H1 (cell line): ENCODE data around the gene EEF1A2. TPM values are rescaled to one million over a fixed set of nuclear protein-coding genes. Genes with fewer than 3 reads are reported as not detected.

ENCODE experiments used
- CTCF ChIA-PET: fragments of 300-600 bp; sonication (Branson Sonifier 250); formaldehyde crosslinking; loops from one replicate; lab custom pipeline; 2021; ENCODE audit not compliant: partially characterized antibody; lab: Charles Lee
- POLR2A ChIA-PET: fragments of 300-600 bp; sonication (Branson Sonifier 250); formaldehyde crosslinking; loops from one replicate; lab custom pipeline; 2021; ENCODE audit warnings: inconsistent platforms; ENCODE audit not compliant: partially characterized antibody; lab: Charles Lee
- DNase-seq, 2 experiments: peaks; one replicate each; pipeline versions ENCODE4 v3.0.0 to v3.0.0-alpha.2; 2010 to 2022; ENCODE audit warnings: low spot score in 2 of 2, low read depth in 1 of 2, mixed read lengths in 1 of 2
- FAIRE-seq: peaks from 2 replicates; lab custom pipeline; 2011; peaks lifted over from hg19 to GRCh38; lab: Jason Lieb, UNC
- H2AFZ ChIP-seq: 2 replicates; pipeline ENCODE4 v1.8.1; 2012; ENCODE audit warnings: low read length, inconsistent platforms
- H2AK5ac ChIP-seq: 2 replicates; pipeline ENCODE4 v1.6.1; 2013; ENCODE audit warnings: low read depth, low read length
- H2BK120ac ChIP-seq: replicated peaks from 2 replicates; pipeline ENCODE3; 2013; ENCODE audit warnings: low read depth, low read length, inconsistent platforms
- H2BK12ac ChIP-seq: 2 replicates; pipeline ENCODE4 v1.6.1; 2013; ENCODE audit warnings: low read depth, low read length
- H2BK15ac ChIP-seq: 2 replicates; pipeline ENCODE4 v1.6.1; 2013; ENCODE audit warnings: low read length
- H2BK20ac ChIP-seq: 2 replicates; pipeline ENCODE4 v1.6.1; 2013; ENCODE audit warnings: low read length
- H2BK5ac ChIP-seq: 2 replicates; pipeline ENCODE4 v1.6.1; 2013; ENCODE audit warnings: low read depth, low read length
- H3K14ac ChIP-seq: 2 replicates; pipeline ENCODE4 v1.6.1; 2013; ENCODE audit warnings: inconsistent platforms; ENCODE audit not compliant: insufficient read length
- H3K18ac ChIP-seq: 2 replicates; pipeline ENCODE4 v1.6.1; 2013; ENCODE audit warnings: low read length; ENCODE audit errors: extremely low read depth
- H3K23ac ChIP-seq: 2 replicates; pipeline ENCODE4 v1.6.1; 2013; ENCODE audit warnings: inconsistent platforms; ENCODE audit not compliant: insufficient read length
- H3K23me2 ChIP-seq: 2 replicates; pipeline ENCODE4 v1.6.1; 2013; ENCODE audit warnings: low read depth, low read length
- H3K27ac ChIP-seq: 2 replicates; pipeline ENCODE4 v1.6.1; 2011; ENCODE audit warnings: low read depth, low read length, inconsistent platforms
- H3K27me3 ChIP-seq, 4 experiments: replicated peaks in 1 of 4; 1 replicate in 1 of 4; 2 replicates in 3 of 4; pipeline versions ENCODE4 v1.6.1 to v1.8.1; 2011 to 2013; ENCODE audit warnings: low read length in 3 of 4, mild to moderate bottlenecking in 3 of 4, inconsistent platforms in 2 of 4, mixed read lengths in 2 of 4, moderate library complexity in 1 of 4; ENCODE audit not compliant: control insufficient read depth in 3 of 4, insufficient read depth in 3 of 4; ENCODE audit errors: extremely low read depth in 1 of 4
- H3K36me3 ChIP-seq, 4 experiments: 2 replicates each; pipeline versions ENCODE4 v1.6.1 to v1.8.1; 2011 to 2013; ENCODE audit warnings: mild to moderate bottlenecking in 4 of 4, low read length in 3 of 4, moderate library complexity in 2 of 4, control low read depth in 1 of 4, inconsistent platforms in 1 of 4; ENCODE audit not compliant: insufficient read depth in 4 of 4, control insufficient read depth in 2 of 4
- H3K4ac ChIP-seq: replicated peaks from 2 replicates; pipeline ENCODE3; 2013; ENCODE audit warnings: low read length, low read depth, mixed read lengths, inconsistent platforms; ENCODE audit not compliant: insufficient read length
- H3K4me1 ChIP-seq, 4 experiments: replicated peaks in 1 of 4; 1 replicate in 1 of 4; 2 replicates in 3 of 4; pipeline versions ENCODE4 v1.6.1 to v1.8.1; 2011 to 2013; ENCODE audit warnings: low read length in 3 of 4, inconsistent platforms in 2 of 4, mixed read lengths in 1 of 4; ENCODE audit not compliant: insufficient read depth in 4 of 4, control insufficient read depth in 3 of 4
- H3K4me2 ChIP-seq, 2 experiments: 2 replicates each; pipeline versions ENCODE4 v1.6.1 to v1.8.1; 2011 to 2013; ENCODE audit warnings: low read depth in 2 of 2, low read length in 2 of 2, control low read depth in 1 of 2, inconsistent platforms in 1 of 2, mild to moderate bottlenecking in 1 of 2; ENCODE audit not compliant: insufficient read depth in 1 of 2
- H3K4me3 ChIP-seq, 4 experiments: fragments of 200-600, 300-600 bp in 1 of 4; sonication (generic), shearing (Covaris generic), sonication (Bioruptor Twin) in 1 of 4; 2 replicates each; pipeline versions ENCODE4 v1.5.1 to v1.8.1; 2011 to 2016; ENCODE audit warnings: low read length in 4 of 4, low read depth in 3 of 4, control low read depth in 2 of 4, inconsistent platforms in 2 of 4, mild to moderate bottlenecking in 2 of 4, mixed read lengths in 1 of 4, moderate library complexity in 1 of 4; ENCODE audit not compliant: insufficient read depth in 2 of 4; ENCODE audit errors: extremely low read depth in 1 of 4
- H3K56ac ChIP-seq: replicated peaks from 2 replicates; pipeline ENCODE3; 2013; ENCODE audit warnings: low read depth, mild to moderate bottlenecking, mixed read lengths, low read length, inconsistent platforms; ENCODE audit not compliant: insufficient read length
- H3K79me1 ChIP-seq: 2 replicates; pipeline ENCODE4 v1.6.1; 2013; ENCODE audit warnings: low read depth, low read length, control low read depth
- H3K79me2 ChIP-seq, 2 experiments: 2 replicates each; pipeline versions ENCODE4 v1.6.1 to v1.8.1; 2012 to 2013; ENCODE audit warnings: low read length in 2 of 2, mild to moderate bottlenecking in 2 of 2, inconsistent platforms in 1 of 2; ENCODE audit not compliant: insufficient read depth in 2 of 2, control insufficient read depth in 1 of 2
- H3K9ac ChIP-seq, 4 experiments: replicated peaks in 1 of 4; 1 replicate in 1 of 4; 2 replicates in 3 of 4; pipeline versions ENCODE4 v1.6.1 to v1.8.1; 2011 to 2013; ENCODE audit warnings: low read depth in 3 of 4, low read length in 3 of 4, control low read depth in 2 of 4, mild to moderate bottlenecking in 2 of 4, moderate library complexity in 2 of 4, inconsistent platforms in 1 of 4; ENCODE audit errors: extremely low read depth in 1 of 4
- H3K9me3 ChIP-seq, 2 experiments: 2 replicates each; pipeline versions ENCODE4 v1.6.1 to v1.8.1; 2012 to 2013; ENCODE audit warnings: mild to moderate bottlenecking in 2 of 2, moderate library complexity in 2 of 2, control low read depth in 1 of 2, inconsistent platforms in 1 of 2, low read depth in 1 of 2, low read length in 1 of 2, mixed read lengths in 1 of 2; ENCODE audit not compliant: insufficient read depth in 2 of 2
- H4K20me1 ChIP-seq, 2 experiments: replicated peaks in 1 of 2; 2 replicates each; pipeline versions ENCODE3 to v1.8.1; 2011 to 2013; ENCODE audit warnings: inconsistent platforms in 2 of 2, low read length in 2 of 2, mild to moderate bottlenecking in 1 of 2; ENCODE audit not compliant: insufficient read depth in 2 of 2, control insufficient read depth in 1 of 2
- H4K5ac ChIP-seq: 2 replicates; pipeline ENCODE4 v1.6.1; 2013; ENCODE audit warnings: low read length, low read depth, mixed read lengths, inconsistent platforms; ENCODE audit not compliant: insufficient read length
- H4K8ac ChIP-seq: 2 replicates; pipeline ENCODE4 v1.8.0; 2013; ENCODE audit warnings: mild to moderate bottlenecking, moderate library complexity, low read length, inconsistent platforms; ENCODE audit not compliant: insufficient read depth; ENCODE audit errors: extremely low read depth
- H4K91ac ChIP-seq: replicated peaks from 2 replicates; pipeline ENCODE3; 2013; ENCODE audit warnings: low read length, mixed read lengths, inconsistent platforms; ENCODE audit not compliant: insufficient read length
- ATF2 ChIP-seq: IDR thresholded peaks from 2 replicates; pipeline ENCODE4 v1.6.1; 2012; ENCODE audit warnings: low read length, inconsistent platforms
- CEBPB ChIP-seq: IDR thresholded peaks from 2 replicates; pipeline ENCODE4 v1.6.1; 2012; ENCODE audit warnings: low read depth, low read length
- CHD1 ChIP-seq: IDR thresholded peaks from 2 replicates; pipeline ENCODE4 v1.6.1; 2012; ENCODE audit warnings: low read depth, low read length, improper control_type of control experiment
- CREB1 ChIP-seq: IDR thresholded peaks from 2 replicates; pipeline ENCODE4 v1.6.1; 2012; ENCODE audit warnings: inconsistent platforms
- MAX ChIP-seq: IDR thresholded peaks from 2 replicates; pipeline ENCODE4 v1.6.1; 2012; ENCODE audit warnings: inconsistent platforms
- SUZ12 ChIP-seq: fragments of 200-600 bp; sonication (generic); IDR thresholded peaks from 2 replicates; pipeline ENCODE4 v1.6.1; 2012; ENCODE audit warnings: mild to moderate bottlenecking, inconsistent platforms, low read length, moderate library complexity, mixed read lengths
- TBP ChIP-seq: IDR thresholded peaks from 2 replicates; pipeline ENCODE4 v1.6.1; 2011; ENCODE audit warnings: low read depth, low read length, improper control_type of control experiment
- WGBS, 2 experiments: shearing (Covaris generic) in 1 of 2; methylation state at CpG; one replicate each; pipeline versions ENCODE4 v1.1.6 to v1.1.7; 2013 to 2015; ENCODE audit warnings: low lambda C conversion rate in 2 of 2, mixed read lengths in 2 of 2, inconsistent platforms in 1 of 2, low coverage in 1 of 2, missing lambda C conversion rate in 1 of 2; ENCODE audit not compliant: insufficient replicate concordance in 2 of 2, insufficient coverage in 1 of 2, insufficient read length in 1 of 2; ENCODE audit errors: extremely low coverage in 1 of 2, missing lambda C conversion rate in 1 of 2; 5-methylcytosine and 5-hydroxymethylcytosine counted together
- polyA plus RNA-seq, 7 experiments: library from polyadenylated mRNA; depleted of rRNA in 3 of 7; stranded (reverse) in 5 of 7; unstranded in 2 of 7; fragments of >200 nt in 5 of 7; fragments of 200-250 nt in 2 of 7; gene quantifications; 1 replicate in 5 of 7; 2 replicates in 1 of 7; 4 replicates in 1 of 7; pipeline versions ENCODE4 v1.2.1 to v1.2.3, GENCODE V29; 2011 to 2013; ENCODE audit warnings: missing spikeins in 2 of 7, mixed read lengths in 2 of 7
- total RNA-seq: library from RNA; stranded (reverse); fragmentation: NEBNext Ultra II Directional; extraction: Animal tissue kit (Norgen Biotek cat#: 25700); gene quantifications from 2 replicates; pipeline ENCODE4 v1.2.1, GENCODE V29; 2021
- TF ChIP-seq, protein P1 (sequence below): IDR thresholded peaks from 2 replicates; pipeline ENCODE4 v1.6.1; 2012; ENCODE audit warnings: inconsistent platforms
- TF ChIP-seq, protein P2 (sequence below): IDR thresholded peaks from 2 replicates; pipeline ENCODE4 v1.6.1; 2011; ENCODE audit warnings: low read length, improper control_type of control experiment

Gene EEF1A2
- total and polyA plus RNA-seq, 2 of the 8 experiments (the other 6 are each of a cell fraction or from before 2014, with no cell fraction given): 7.4 to 25.8 TPM

GRCh38 chr20:63546256-63546955 lies 47.5 kb upstream of the EEF1A2 start:
- H3K4me3 ChIP-seq: no peak overlapping the region
- H3K79me2 ChIP-seq: no peaks in the 10 kb centered on the region
- no peak overlapping the region for H3K27ac ChIP-seq
- peaks cover 0 to 20% (median 7%) of the 10 kb centered on the region in 4 experiments; a peak in 6 of 7 replicates for H3K4me1 ChIP-seq
- H3K4ac ChIP-seq: no peak overlapping the region
- H3K9me3 ChIP-seq: no peaks in the 10 kb centered on the region
- no peak overlapping the region for H3K14ac ChIP-seq
- FAIRE-seq (no peak), DNase-seq (no peak)
- peak overlapping the region; percentile 40 for H4K91ac ChIP-seq
- no peak overlapping the region for H2BK120ac ChIP-seq
- WGBS, 2 experiments: 87% methylated on average over 16 of the region's 20 CpGs; no CpG with 5 or more reads in 1 of the 2 experiments
- no peak overlapping the region; the same call in 1 of the 2 replicates for H3K18ac ChIP-seq
- H3K4me2 ChIP-seq: no peak overlapping the region
- H4K5ac ChIP-seq: no peak overlapping the region
- ChIA-PET CTCF (interaction anchor here (0.7 to 1.5 kb wide), 11 partner anchors 9 to 1178 kb away, joined by 3 to 11 read pairs (median 4); partner anchors contain the start of genes PTK6 and TPD52L2), POLR2A (interaction anchor here (1.5 to 2.3 kb wide), 3 partner anchors 12 to 25 kb away, joined by 3 to 10 read pairs (median 5); partner anchors contain the start of gene PPDPF)
- H2AFZ ChIP-seq: no peak overlapping the region
- H2BK20ac ChIP-seq: no peak overlapping the region
- no peaks in the 10 kb centered on the region for H3K79me1 ChIP-seq
- no peak overlapping the region for H2BK5ac ChIP-seq
- H3K23ac ChIP-seq: no peak overlapping the region
- H2BK12ac ChIP-seq: peak overlapping the region; percentile 80; the same call in 1 of the 2 replicates
- no peaks in the 10 kb centered on the region for H3K36me3 ChIP-seq
- no peak overlapping the region for H3K9ac ChIP-seq
- no peak overlapping the region; the same call in 1 of the 2 replicates for H4K8ac ChIP-seq
- no peaks in the 10 kb centered on the region for H3K23me2 ChIP-seq
- no peak overlapping the region; the same call in 1 of the 2 replicates for H2AK5ac ChIP-seq
- no peak overlapping the region; the same call in 1 of the 2 replicates for H2BK15ac ChIP-seq
- no peak overlapping the region for H3K56ac ChIP-seq
- no peaks in the 10 kb centered on the region for H3K27me3 ChIP-seq
- no peaks in the 10 kb centered on the region for H4K20me1 ChIP-seq
- TF ChIP-seq CHD1 (no peak), CREB1 (no peak), CEBPB (no peak), MAX (no peak), SUZ12 (no peak), ATF2 (no peak), TBP (no peak)
- TF ChIP-seq, protein P1, sequence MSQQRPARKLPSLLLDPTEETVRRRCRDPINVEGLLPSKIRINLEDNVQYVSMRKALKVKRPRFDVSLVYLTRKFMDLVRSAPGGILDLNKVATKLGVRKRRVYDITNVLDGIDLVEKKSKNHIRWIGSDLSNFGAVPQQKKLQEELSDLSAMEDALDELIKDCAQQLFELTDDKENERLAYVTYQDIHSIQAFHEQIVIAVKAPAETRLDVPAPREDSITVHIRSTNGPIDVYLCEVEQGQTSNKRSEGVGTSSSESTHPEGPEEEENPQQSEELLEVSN: no peak
- TF ChIP-seq, protein P2, sequence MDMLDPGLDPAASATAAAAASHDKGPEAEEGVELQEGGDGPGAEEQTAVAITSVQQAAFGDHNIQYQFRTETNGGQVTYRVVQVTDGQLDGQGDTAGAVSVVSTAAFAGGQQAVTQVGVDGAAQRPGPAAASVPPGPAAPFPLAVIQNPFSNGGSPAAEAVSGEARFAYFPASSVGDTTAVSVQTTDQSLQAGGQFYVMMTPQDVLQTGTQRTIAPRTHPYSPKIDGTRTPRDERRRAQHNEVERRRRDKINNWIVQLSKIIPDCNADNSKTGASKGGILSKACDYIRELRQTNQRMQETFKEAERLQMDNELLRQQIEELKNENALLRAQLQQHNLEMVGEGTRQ: no peak
